H1 (cell line): ENCODE results near the gene CXCL9. TPM values are rescaled to one million over a fixed set of nuclear protein-coding genes. Genes with fewer than 3 reads are reported as not detected.

Experiments
- CTCF ChIA-PET: fragments of 300-600 bp; sonication (Branson Sonifier 250); formaldehyde crosslinking; loops from one replicate; lab custom pipeline; 2021; ENCODE audit not compliant: partially characterized antibody; lab: Charles Lee
- POLR2A ChIA-PET: fragments of 300-600 bp; sonication (Branson Sonifier 250); formaldehyde crosslinking; loops from one replicate; lab custom pipeline; 2021; ENCODE audit warnings: inconsistent platforms; ENCODE audit not compliant: partially characterized antibody; lab: Charles Lee
- DNase-seq, 2 experiments: peaks; one replicate each; pipeline versions ENCODE4 v3.0.0 to v3.0.0-alpha.2; 2010 to 2022; ENCODE audit warnings: low spot score in 2 of 2, low read depth in 1 of 2, mixed read lengths in 1 of 2
- FAIRE-seq: peaks from 2 replicates; lab custom pipeline; 2011; peaks lifted over from hg19 to GRCh38; lab: Jason Lieb, UNC
- H2AFZ ChIP-seq: 2 replicates; pipeline ENCODE4 v1.8.1; 2012; ENCODE audit warnings: low read length, inconsistent platforms
- H2AK5ac ChIP-seq: 2 replicates; pipeline ENCODE4 v1.6.1; 2013; ENCODE audit warnings: low read depth, low read length
- H2BK120ac ChIP-seq: replicated peaks from 2 replicates; pipeline ENCODE3; 2013; ENCODE audit warnings: low read depth, low read length, inconsistent platforms
- H2BK12ac ChIP-seq: 2 replicates; pipeline ENCODE4 v1.6.1; 2013; ENCODE audit warnings: low read depth, low read length
- H2BK15ac ChIP-seq: 2 replicates; pipeline ENCODE4 v1.6.1; 2013; ENCODE audit warnings: low read length
- H2BK20ac ChIP-seq: 2 replicates; pipeline ENCODE4 v1.6.1; 2013; ENCODE audit warnings: low read length
- H2BK5ac ChIP-seq: 2 replicates; pipeline ENCODE4 v1.6.1; 2013; ENCODE audit warnings: low read depth, low read length
- H3K14ac ChIP-seq: 2 replicates; pipeline ENCODE4 v1.6.1; 2013; ENCODE audit warnings: inconsistent platforms; ENCODE audit not compliant: insufficient read length
- H3K18ac ChIP-seq: 2 replicates; pipeline ENCODE4 v1.6.1; 2013; ENCODE audit warnings: low read length; ENCODE audit errors: extremely low read depth
- H3K23ac ChIP-seq: 2 replicates; pipeline ENCODE4 v1.6.1; 2013; ENCODE audit warnings: inconsistent platforms; ENCODE audit not compliant: insufficient read length
- H3K23me2 ChIP-seq: 2 replicates; pipeline ENCODE4 v1.6.1; 2013; ENCODE audit warnings: low read depth, low read length
- H3K27ac ChIP-seq: 2 replicates; pipeline ENCODE4 v1.6.1; 2011; ENCODE audit warnings: low read depth, low read length, inconsistent platforms
- H3K27me3 ChIP-seq, 4 experiments: replicated peaks in 1 of 4; 1 replicate in 1 of 4; 2 replicates in 3 of 4; pipeline versions ENCODE4 v1.6.1 to v1.8.1; 2011 to 2013; ENCODE audit warnings: low read length in 3 of 4, mild to moderate bottlenecking in 3 of 4, inconsistent platforms in 2 of 4, mixed read lengths in 2 of 4, moderate library complexity in 1 of 4; ENCODE audit not compliant: control insufficient read depth in 3 of 4, insufficient read depth in 3 of 4; ENCODE audit errors: extremely low read depth in 1 of 4
- H3K36me3 ChIP-seq, 4 experiments: 2 replicates each; pipeline versions ENCODE4 v1.6.1 to v1.8.1; 2011 to 2013; ENCODE audit warnings: mild to moderate bottlenecking in 4 of 4, low read length in 3 of 4, moderate library complexity in 2 of 4, control low read depth in 1 of 4, inconsistent platforms in 1 of 4; ENCODE audit not compliant: insufficient read depth in 4 of 4, control insufficient read depth in 2 of 4
- H3K4ac ChIP-seq: replicated peaks from 2 replicates; pipeline ENCODE3; 2013; ENCODE audit warnings: low read length, low read depth, mixed read lengths, inconsistent platforms; ENCODE audit not compliant: insufficient read length
- H3K4me1 ChIP-seq, 4 experiments: replicated peaks in 1 of 4; 1 replicate in 1 of 4; 2 replicates in 3 of 4; pipeline versions ENCODE4 v1.6.1 to v1.8.1; 2011 to 2013; ENCODE audit warnings: low read length in 3 of 4, inconsistent platforms in 2 of 4, mixed read lengths in 1 of 4; ENCODE audit not compliant: insufficient read depth in 4 of 4, control insufficient read depth in 3 of 4
- H3K4me2 ChIP-seq, 2 experiments: 2 replicates each; pipeline versions ENCODE4 v1.6.1 to v1.8.1; 2011 to 2013; ENCODE audit warnings: low read depth in 2 of 2, low read length in 2 of 2, control low read depth in 1 of 2, inconsistent platforms in 1 of 2, mild to moderate bottlenecking in 1 of 2; ENCODE audit not compliant: insufficient read depth in 1 of 2
- H3K4me3 ChIP-seq, 4 experiments: fragments of 200-600, 300-600 bp in 1 of 4; sonication (generic), shearing (Covaris generic), sonication (Bioruptor Twin) in 1 of 4; 2 replicates each; pipeline versions ENCODE4 v1.5.1 to v1.8.1; 2011 to 2016; ENCODE audit warnings: low read length in 4 of 4, low read depth in 3 of 4, control low read depth in 2 of 4, inconsistent platforms in 2 of 4, mild to moderate bottlenecking in 2 of 4, mixed read lengths in 1 of 4, moderate library complexity in 1 of 4; ENCODE audit not compliant: insufficient read depth in 2 of 4; ENCODE audit errors: extremely low read depth in 1 of 4
- H3K56ac ChIP-seq: replicated peaks from 2 replicates; pipeline ENCODE3; 2013; ENCODE audit warnings: low read depth, mild to moderate bottlenecking, mixed read lengths, low read length, inconsistent platforms; ENCODE audit not compliant: insufficient read length
- H3K79me1 ChIP-seq: 2 replicates; pipeline ENCODE4 v1.6.1; 2013; ENCODE audit warnings: low read depth, low read length, control low read depth
- H3K79me2 ChIP-seq, 2 experiments: 2 replicates each; pipeline versions ENCODE4 v1.6.1 to v1.8.1; 2012 to 2013; ENCODE audit warnings: low read length in 2 of 2, mild to moderate bottlenecking in 2 of 2, inconsistent platforms in 1 of 2; ENCODE audit not compliant: insufficient read depth in 2 of 2, control insufficient read depth in 1 of 2
- H3K9ac ChIP-seq, 4 experiments: replicated peaks in 1 of 4; 1 replicate in 1 of 4; 2 replicates in 3 of 4; pipeline versions ENCODE4 v1.6.1 to v1.8.1; 2011 to 2013; ENCODE audit warnings: low read depth in 3 of 4, low read length in 3 of 4, control low read depth in 2 of 4, mild to moderate bottlenecking in 2 of 4, moderate library complexity in 2 of 4, inconsistent platforms in 1 of 4; ENCODE audit errors: extremely low read depth in 1 of 4
- H3K9me3 ChIP-seq, 2 experiments: 2 replicates each; pipeline versions ENCODE4 v1.6.1 to v1.8.1; 2012 to 2013; ENCODE audit warnings: mild to moderate bottlenecking in 2 of 2, moderate library complexity in 2 of 2, control low read depth in 1 of 2, inconsistent platforms in 1 of 2, low read depth in 1 of 2, low read length in 1 of 2, mixed read lengths in 1 of 2; ENCODE audit not compliant: insufficient read depth in 2 of 2
- H4K20me1 ChIP-seq, 2 experiments: replicated peaks in 1 of 2; 2 replicates each; pipeline versions ENCODE3 to v1.8.1; 2011 to 2013; ENCODE audit warnings: inconsistent platforms in 2 of 2, low read length in 2 of 2, mild to moderate bottlenecking in 1 of 2; ENCODE audit not compliant: insufficient read depth in 2 of 2, control insufficient read depth in 1 of 2
- H4K5ac ChIP-seq: 2 replicates; pipeline ENCODE4 v1.6.1; 2013; ENCODE audit warnings: low read length, low read depth, mixed read lengths, inconsistent platforms; ENCODE audit not compliant: insufficient read length
- H4K8ac ChIP-seq: 2 replicates; pipeline ENCODE4 v1.8.0; 2013; ENCODE audit warnings: mild to moderate bottlenecking, moderate library complexity, low read length, inconsistent platforms; ENCODE audit not compliant: insufficient read depth; ENCODE audit errors: extremely low read depth
- H4K91ac ChIP-seq: replicated peaks from 2 replicates; pipeline ENCODE3; 2013; ENCODE audit warnings: low read length, mixed read lengths, inconsistent platforms; ENCODE audit not compliant: insufficient read length
- GABPA ChIP-seq: IDR thresholded peaks from 2 replicates; pipeline ENCODE4 v1.6.1; 2011; ENCODE audit warnings: mild to moderate bottlenecking, low read length, moderate library complexity, borderline replicate concordance; ENCODE audit not compliant: insufficient read depth
- KDM4A ChIP-seq: IDR thresholded peaks from one replicate; pipeline ENCODE4 v1.7.1; 2012; ENCODE audit warnings: low read depth, mild to moderate bottlenecking, moderate library complexity, low read length, inconsistent platforms; ENCODE audit not compliant: severe bottlenecking
- POLR2AphosphoS5 ChIP-seq: IDR thresholded peaks from 2 replicates; pipeline ENCODE4 v1.6.1; 2011; ENCODE audit warnings: low read depth, low read length
- SIRT6 ChIP-seq: IDR thresholded peaks from one replicate; pipeline ENCODE4 v1.7.1; 2012; ENCODE audit warnings: low read length, inconsistent platforms
- WGBS, 2 experiments: shearing (Covaris generic) in 1 of 2; methylation state at CpG; one replicate each; pipeline versions ENCODE4 v1.1.6 to v1.1.7; 2013 to 2015; ENCODE audit warnings: low lambda C conversion rate in 2 of 2, mixed read lengths in 2 of 2, inconsistent platforms in 1 of 2, low coverage in 1 of 2, missing lambda C conversion rate in 1 of 2; ENCODE audit not compliant: insufficient replicate concordance in 2 of 2, insufficient coverage in 1 of 2, insufficient read length in 1 of 2; ENCODE audit errors: extremely low coverage in 1 of 2, missing lambda C conversion rate in 1 of 2; 5-methylcytosine and 5-hydroxymethylcytosine counted together
- polyA plus RNA-seq, 7 experiments: library from polyadenylated mRNA; depleted of rRNA in 3 of 7; stranded (reverse) in 5 of 7; unstranded in 2 of 7; fragments of >200 nt in 5 of 7; fragments of 200-250 nt in 2 of 7; gene quantifications; 1 replicate in 5 of 7; 2 replicates in 1 of 7; 4 replicates in 1 of 7; pipeline versions ENCODE4 v1.2.1 to v1.2.3, GENCODE V29; 2011 to 2013; ENCODE audit warnings: missing spikeins in 2 of 7, mixed read lengths in 2 of 7
- total RNA-seq: library from RNA; stranded (reverse); fragmentation: NEBNext Ultra II Directional; extraction: Animal tissue kit (Norgen Biotek cat#: 25700); gene quantifications from 2 replicates; pipeline ENCODE4 v1.2.1, GENCODE V29; 2021

Gene CXCL9
- total and polyA plus RNA-seq, 2 of the 8 experiments (the other 6 are each of a cell fraction or from before 2014, with no cell fraction given) = not detected

DNA sequence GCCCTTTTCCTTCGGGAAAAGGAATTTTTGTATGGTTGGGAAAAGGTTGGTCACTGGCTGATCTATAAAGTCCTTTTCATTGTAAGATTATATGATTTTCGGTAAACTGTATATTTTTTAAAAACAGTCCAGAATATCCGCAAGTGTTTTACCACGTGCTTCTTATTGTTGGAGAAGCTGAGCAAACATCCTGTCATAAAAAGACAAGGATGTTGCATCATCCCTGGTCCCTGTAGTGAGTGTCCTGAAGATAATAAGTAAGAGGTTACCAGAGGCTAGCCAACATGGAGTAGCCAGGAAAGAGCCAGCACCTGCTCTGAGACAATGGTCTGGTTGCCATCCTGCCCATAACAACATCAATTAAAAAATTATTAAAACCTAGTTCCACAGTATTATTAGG lies 5.1 kb downstream of the CXCL9 start:
- Histone ChIP-seq H3K79me2 (no peaks in the 10 kb centered on the region), H3K4me3 (no peak overlapping the region), H3K4me1 (no peaks in the 10 kb centered on the region), H4K5ac (no peak overlapping the region), H3K9ac (no peak overlapping the region), H3K79me1 (no peaks in the 10 kb centered on the region), H2AK5ac (no peak overlapping the region), H3K23ac (no peak overlapping the region), H2BK20ac (no peak overlapping the region), H3K9me3 (no peaks in the 10 kb centered on the region), H4K20me1 (no peaks in the 10 kb centered on the region), H3K36me3 (no peaks in the 10 kb centered on the region), H3K18ac (0 out of 2 replicates have a peak overlapping the region, but pooled peaks have one; percentile 24), H3K27me3 (no peaks in the 10 kb centered on the region), H4K91ac (no peak overlapping the region), H2BK12ac (no peak overlapping the region), H3K4ac (no peak overlapping the region), H3K27ac (no peak overlapping the region), H3K23me2 (no peaks in the 10 kb centered on the region), H3K4me2 (no peak overlapping the region), H4K8ac (no peak overlapping the region), H2BK5ac (no peak overlapping the region), H2BK15ac (no peak overlapping the region), H3K14ac (no peak overlapping the region), H2AFZ (no peak overlapping the region), H2BK120ac (no peak overlapping the region), H3K56ac (no peak overlapping the region)
- ChIA-PET CTCF (interaction anchor here (0.7 to 1.2 kb wide), 4 partner anchors 8 to 107 kb away, joined by 3 to 6 read pairs (median 4); no protein-coding TSS in a partner anchor), POLR2A (no interaction called here)
- FAIRE-seq (no peak), DNase-seq (no peak)
- TF ChIP-seq KDM4A (no peak), SIRT6 (no peak), GABPA (no peak), POLR2AphosphoS5 (no peak)
- 87% methylated on average over 4 of the region's 4 CpGs; no CpG with 5 or more reads in 1 of the 2 experiments for WGBS, 2 experiments
